ENCODE results near the gene DMRT3.
"Not testable (repeated sequence)": the region's sequence is repeated elsewhere in the genome, so short reads cannot be mapped to it uniquely, and the experiment has no call there.

The DMRT3 gene

DNA sequence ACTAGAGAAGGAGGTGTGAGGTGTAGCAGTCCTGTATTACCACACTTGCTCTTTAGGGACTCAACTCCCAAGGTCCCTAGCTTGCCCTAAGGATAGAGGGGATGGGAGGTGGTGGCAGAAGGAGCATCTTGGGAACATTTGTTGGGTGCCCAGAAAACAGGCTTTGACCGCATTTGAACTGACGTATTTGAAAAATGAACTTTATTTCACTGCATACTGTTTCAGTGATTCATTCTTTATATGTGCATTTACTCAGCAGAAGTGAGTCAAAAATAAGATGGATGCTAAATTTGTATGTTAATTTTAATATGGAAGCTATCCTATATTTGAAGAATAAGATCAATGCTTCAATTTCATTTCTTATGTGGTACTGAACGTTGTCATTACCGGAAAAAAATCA, 18.7 kb downstream of the DMRT3 start:
- TF ChIP-seq EZH2phosphoT487 (IDR thresholded peaks at IDR 0.05; ENCODE audit: borderline replicate concordance, low read length) = no peak
- TF ChIP-seq, protein P1, sequence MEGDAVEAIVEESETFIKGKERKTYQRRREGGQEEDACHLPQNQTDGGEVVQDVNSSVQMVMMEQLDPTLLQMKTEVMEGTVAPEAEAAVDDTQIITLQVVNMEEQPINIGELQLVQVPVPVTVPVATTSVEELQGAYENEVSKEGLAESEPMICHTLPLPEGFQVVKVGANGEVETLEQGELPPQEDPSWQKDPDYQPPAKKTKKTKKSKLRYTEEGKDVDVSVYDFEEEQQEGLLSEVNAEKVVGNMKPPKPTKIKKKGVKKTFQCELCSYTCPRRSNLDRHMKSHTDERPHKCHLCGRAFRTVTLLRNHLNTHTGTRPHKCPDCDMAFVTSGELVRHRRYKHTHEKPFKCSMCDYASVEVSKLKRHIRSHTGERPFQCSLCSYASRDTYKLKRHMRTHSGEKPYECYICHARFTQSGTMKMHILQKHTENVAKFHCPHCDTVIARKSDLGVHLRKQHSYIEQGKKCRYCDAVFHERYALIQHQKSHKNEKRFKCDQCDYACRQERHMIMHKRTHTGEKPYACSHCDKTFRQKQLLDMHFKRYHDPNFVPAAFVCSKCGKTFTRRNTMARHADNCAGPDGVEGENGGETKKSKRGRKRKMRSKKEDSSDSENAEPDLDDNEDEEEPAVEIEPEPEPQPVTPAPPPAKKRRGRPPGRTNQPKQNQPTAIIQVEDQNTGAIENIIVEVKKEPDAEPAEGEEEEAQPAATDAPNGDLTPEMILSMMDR (IDR thresholded peaks at IDR 0.05; ENCODE audit: low read depth, low read length, poor library complexity, severe bottlenecking) = no peak
- no peaks in the 10 kb centered on the region for H4K20me1 ChIP-seq (ENCODE audit: control insufficient read depth, insufficient read depth, low read depth, low read length)
- no peak overlapping the region for H3K4me3 ChIP-seq (ENCODE audit: low read length)
- H3F3A ChIP-seq (ENCODE audit: control insufficient read depth, insufficient read depth) = peaks cover 13% of the 10 kb centered on the region
- no peaks in the 10 kb centered on the region; the same call in 1 of the 2 replicates for H3K36me3 ChIP-seq (ENCODE audit: control insufficient read depth, low read length)
- H3K4me1 ChIP-seq (ENCODE audit: control insufficient read depth, low read length) = peaks cover 19% of the 10 kb centered on the region
- H3K9me3 ChIP-seq (ENCODE audit: control insufficient read depth, insufficient read depth, low read length) = peaks cover 21% of the 10 kb centered on the region
- H3K27ac ChIP-seq (ENCODE audit: low read depth, low read length) = no peak overlapping the region
- H3K4me2 ChIP-seq (ENCODE audit: low read length) = no peak overlapping the region
- no peaks in the 10 kb centered on the region for H3K9me2 ChIP-seq (replicated peaks; ENCODE audit: control insufficient read depth, low read length)
- no peaks in the 10 kb centered on the region for H3K27me3 ChIP-seq (ENCODE audit: control insufficient read depth, low read length)
- H3K79me2 ChIP-seq (ENCODE audit: control insufficient read depth, low read length) = no peaks in the 10 kb centered on the region

DNA sequence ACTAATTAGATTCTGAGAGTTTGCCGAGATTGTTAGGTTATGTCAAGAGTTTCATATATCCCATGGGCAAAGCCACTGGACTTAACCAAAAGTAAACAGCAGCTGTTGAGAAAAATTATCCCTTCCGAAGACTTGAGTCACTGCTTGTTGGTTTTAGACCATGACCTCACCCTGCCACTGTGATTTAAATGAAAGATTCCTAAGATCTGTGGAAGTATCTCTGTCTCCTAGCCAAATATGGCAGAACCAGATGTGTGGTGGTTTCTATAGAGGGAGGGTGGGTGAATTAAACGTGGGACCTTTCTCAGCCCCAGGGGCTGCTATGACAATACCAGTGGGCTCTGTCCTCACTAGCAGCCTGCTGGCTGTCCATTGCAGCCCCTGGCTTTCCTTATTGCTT, 19.3 kb downstream of the DMRT3 start:
- Histone ChIP-seq H3K36me3 (ENCODE audit: control insufficient read depth, low read length) (no peaks in the 10 kb centered on the region; the same call in 1 of the 2 replicates), H3K9me2 (replicated peaks; ENCODE audit: control insufficient read depth, low read length) (no peaks in the 10 kb centered on the region), H3F3A (ENCODE audit: control insufficient read depth, insufficient read depth) (peaks cover 13% of the 10 kb centered on the region), H3K4me3 (ENCODE audit: low read length) (no peak overlapping the region), H3K4me2 (ENCODE audit: low read length) (no peak overlapping the region), H3K27ac (ENCODE audit: low read depth, low read length) (no peak overlapping the region), H3K9me3 (ENCODE audit: control insufficient read depth, insufficient read depth, low read length) (peaks cover 25% of the 10 kb centered on the region), H3K4me1 (ENCODE audit: control insufficient read depth, low read length) (peaks cover 19% of the 10 kb centered on the region), H3K27me3 (ENCODE audit: control insufficient read depth, low read length) (no peaks in the 10 kb centered on the region), H4K20me1 (ENCODE audit: control insufficient read depth, insufficient read depth, low read depth, low read length) (no peaks in the 10 kb centered on the region), H3K79me2 (ENCODE audit: control insufficient read depth, low read length) (no peaks in the 10 kb centered on the region)
- TF ChIP-seq, protein P1 (IDR thresholded peaks at IDR 0.05; ENCODE audit: low read depth, low read length, poor library complexity, severe bottlenecking) = no peak
- TF ChIP-seq EZH2phosphoT487 (IDR thresholded peaks at IDR 0.05; ENCODE audit: borderline replicate concordance, low read length) = no peak

DNA sequence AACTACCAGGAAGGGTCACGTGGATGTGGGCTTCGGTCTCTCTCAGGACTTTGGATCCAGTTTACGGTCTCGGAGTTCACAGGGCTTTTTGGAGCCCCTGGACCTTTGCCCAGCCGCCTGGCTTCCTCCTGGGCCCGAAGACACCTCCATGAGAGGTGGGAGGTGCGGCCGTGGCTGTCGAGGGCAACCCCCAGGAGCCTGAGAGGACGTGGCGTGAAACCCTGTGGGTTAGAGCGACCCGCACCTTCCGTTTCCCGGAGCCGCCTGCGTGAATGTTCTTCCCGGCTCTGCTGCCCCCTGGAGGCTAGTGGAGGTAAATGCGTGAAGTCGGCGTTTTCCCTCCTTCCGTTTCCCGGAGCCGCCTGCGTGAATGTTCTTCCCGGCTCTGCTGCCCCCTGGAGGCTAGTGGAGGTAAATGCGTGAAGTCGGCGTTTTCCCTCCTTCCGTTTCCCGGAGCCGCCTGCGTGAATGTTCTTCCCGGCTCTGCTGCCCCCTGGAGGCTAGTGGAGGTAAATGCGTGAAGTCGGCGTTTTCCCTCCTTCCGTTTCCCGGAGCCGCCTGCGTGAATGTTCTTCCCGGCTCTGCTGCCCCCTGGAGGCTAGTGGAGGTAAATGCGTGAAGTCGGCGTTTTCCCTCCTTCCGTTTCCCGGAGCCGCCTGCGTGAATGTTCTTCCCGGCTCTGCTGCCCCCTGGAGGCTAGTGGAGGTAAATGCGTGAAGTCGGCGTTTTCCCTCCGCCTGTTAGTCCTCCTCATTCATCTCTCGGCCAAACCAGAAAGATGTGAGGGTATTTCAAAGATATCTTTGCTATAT, 22.1 kb downstream of the DMRT3 start:
- H3K9me2 ChIP-seq (replicated peaks; ENCODE audit: control insufficient read depth, low read length); H3K27ac ChIP-seq (ENCODE audit: low read depth, low read length); H3K79me2 ChIP-seq (ENCODE audit: control insufficient read depth, low read length); H4K20me1 ChIP-seq (ENCODE audit: control insufficient read depth, insufficient read depth, low read depth, low read length); H3K36me3 ChIP-seq (ENCODE audit: control insufficient read depth, low read length); H3K27me3 ChIP-seq (ENCODE audit: control insufficient read depth, low read length): not testable (repeated sequence)
- Histone ChIP-seq H3K4me3 (ENCODE audit: low read length) (peak overlapping the region; percentile 71), H3K9me3 (ENCODE audit: control insufficient read depth, insufficient read depth, low read length) (peaks cover 25% of the 10 kb centered on the region), H3K4me1 (ENCODE audit: control insufficient read depth, low read length) (peaks cover 15% of the 10 kb centered on the region), H3K4me2 (ENCODE audit: low read length) (peak overlapping the region; percentile 80), H3F3A (ENCODE audit: control insufficient read depth, insufficient read depth) (peaks cover 13% of the 10 kb centered on the region)
- TF ChIP-seq, protein P1 (IDR thresholded peaks at IDR 0.05; ENCODE audit: low read depth, low read length, poor library complexity, severe bottlenecking) = peak; percentile 91
